ENCODE data around the gene TBX21. TPM values are rescaled to one million over a fixed set of nuclear protein-coding genes. Genes with fewer than 3 reads are reported as not detected.

TBX21 gene
- total and polyA plus RNA-seq, 2 experiments from 2014 or later, result not detected

DNA sequence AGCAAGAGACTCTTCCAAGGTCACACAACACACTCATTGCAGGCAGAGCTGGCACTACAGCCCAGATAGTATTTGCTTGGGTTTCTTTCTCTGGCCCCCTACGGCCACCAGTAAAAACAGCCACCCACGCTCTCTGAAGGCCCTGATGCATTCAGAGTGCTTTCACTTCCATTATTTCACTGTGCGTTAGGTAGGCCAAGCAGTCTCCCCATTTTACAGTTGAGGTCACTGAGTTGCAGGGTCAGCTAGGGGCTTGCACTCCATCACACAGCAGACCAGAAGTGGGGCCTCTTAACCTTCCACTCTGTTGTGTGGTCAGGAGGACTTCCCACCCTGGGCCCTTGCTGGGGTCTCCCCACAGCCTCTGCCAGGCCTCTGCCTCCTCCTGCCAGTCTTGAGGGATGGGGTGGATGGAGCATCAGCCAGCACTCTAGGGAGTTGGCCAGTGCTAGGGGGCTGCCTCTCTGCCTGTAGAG lies 2.5 kb downstream of the TBX21 start:
- Mint-ChIP-seq H3K27ac (no peak overlapping the region), H3K4me1 (peaks cover 5% of the 10 kb centered on the region), H3K27me3 (ENCODE audit: insufficient read depth, low read depth, poor library complexity) (peaks cover 52% of the 10 kb centered on the region), H3K9me3 (no peaks in the 10 kb centered on the region), H3K36me3 (ENCODE audit: low read depth) (no peaks in the 10 kb centered on the region; the same call in 2 of the 3 replicates), H3K4me3 (no peak overlapping the region)
- Histone ChIP-seq H3K79me2 (replicated peaks; ENCODE audit: insufficient read depth) (no peaks in the 10 kb centered on the region), H3K27me3 (ENCODE audit: insufficient read depth) (peaks cover 70% of the 10 kb centered on the region), H3K27ac (ENCODE audit: low read depth) (no peak overlapping the region), H3K9me2 (ENCODE audit: insufficient read depth) (no peaks in the 10 kb centered on the region), H2AFZ (no peak overlapping the region), H3K36me3 (ENCODE audit: insufficient read depth) (no peaks in the 10 kb centered on the region), H3F3A (replicated peaks; ENCODE audit: low read depth) (0 out of 2 replicates have a peak, but pooled peaks cover 6% of the 10 kb centered on the region), H3K4me1 (ENCODE audit: insufficient read depth) (peaks cover 6% of the 10 kb centered on the region; the same call in 1 of the 2 replicates), H3K4me2 (no peak overlapping the region), H3K4me3 (no peak overlapping the region), H4K20me1 (replicated peaks; ENCODE audit: insufficient read depth) (no peaks in the 10 kb centered on the region)
- DNase-seq (ENCODE audit: low spot score), result no peak
- TF ChIP-seq, protein P1, sequence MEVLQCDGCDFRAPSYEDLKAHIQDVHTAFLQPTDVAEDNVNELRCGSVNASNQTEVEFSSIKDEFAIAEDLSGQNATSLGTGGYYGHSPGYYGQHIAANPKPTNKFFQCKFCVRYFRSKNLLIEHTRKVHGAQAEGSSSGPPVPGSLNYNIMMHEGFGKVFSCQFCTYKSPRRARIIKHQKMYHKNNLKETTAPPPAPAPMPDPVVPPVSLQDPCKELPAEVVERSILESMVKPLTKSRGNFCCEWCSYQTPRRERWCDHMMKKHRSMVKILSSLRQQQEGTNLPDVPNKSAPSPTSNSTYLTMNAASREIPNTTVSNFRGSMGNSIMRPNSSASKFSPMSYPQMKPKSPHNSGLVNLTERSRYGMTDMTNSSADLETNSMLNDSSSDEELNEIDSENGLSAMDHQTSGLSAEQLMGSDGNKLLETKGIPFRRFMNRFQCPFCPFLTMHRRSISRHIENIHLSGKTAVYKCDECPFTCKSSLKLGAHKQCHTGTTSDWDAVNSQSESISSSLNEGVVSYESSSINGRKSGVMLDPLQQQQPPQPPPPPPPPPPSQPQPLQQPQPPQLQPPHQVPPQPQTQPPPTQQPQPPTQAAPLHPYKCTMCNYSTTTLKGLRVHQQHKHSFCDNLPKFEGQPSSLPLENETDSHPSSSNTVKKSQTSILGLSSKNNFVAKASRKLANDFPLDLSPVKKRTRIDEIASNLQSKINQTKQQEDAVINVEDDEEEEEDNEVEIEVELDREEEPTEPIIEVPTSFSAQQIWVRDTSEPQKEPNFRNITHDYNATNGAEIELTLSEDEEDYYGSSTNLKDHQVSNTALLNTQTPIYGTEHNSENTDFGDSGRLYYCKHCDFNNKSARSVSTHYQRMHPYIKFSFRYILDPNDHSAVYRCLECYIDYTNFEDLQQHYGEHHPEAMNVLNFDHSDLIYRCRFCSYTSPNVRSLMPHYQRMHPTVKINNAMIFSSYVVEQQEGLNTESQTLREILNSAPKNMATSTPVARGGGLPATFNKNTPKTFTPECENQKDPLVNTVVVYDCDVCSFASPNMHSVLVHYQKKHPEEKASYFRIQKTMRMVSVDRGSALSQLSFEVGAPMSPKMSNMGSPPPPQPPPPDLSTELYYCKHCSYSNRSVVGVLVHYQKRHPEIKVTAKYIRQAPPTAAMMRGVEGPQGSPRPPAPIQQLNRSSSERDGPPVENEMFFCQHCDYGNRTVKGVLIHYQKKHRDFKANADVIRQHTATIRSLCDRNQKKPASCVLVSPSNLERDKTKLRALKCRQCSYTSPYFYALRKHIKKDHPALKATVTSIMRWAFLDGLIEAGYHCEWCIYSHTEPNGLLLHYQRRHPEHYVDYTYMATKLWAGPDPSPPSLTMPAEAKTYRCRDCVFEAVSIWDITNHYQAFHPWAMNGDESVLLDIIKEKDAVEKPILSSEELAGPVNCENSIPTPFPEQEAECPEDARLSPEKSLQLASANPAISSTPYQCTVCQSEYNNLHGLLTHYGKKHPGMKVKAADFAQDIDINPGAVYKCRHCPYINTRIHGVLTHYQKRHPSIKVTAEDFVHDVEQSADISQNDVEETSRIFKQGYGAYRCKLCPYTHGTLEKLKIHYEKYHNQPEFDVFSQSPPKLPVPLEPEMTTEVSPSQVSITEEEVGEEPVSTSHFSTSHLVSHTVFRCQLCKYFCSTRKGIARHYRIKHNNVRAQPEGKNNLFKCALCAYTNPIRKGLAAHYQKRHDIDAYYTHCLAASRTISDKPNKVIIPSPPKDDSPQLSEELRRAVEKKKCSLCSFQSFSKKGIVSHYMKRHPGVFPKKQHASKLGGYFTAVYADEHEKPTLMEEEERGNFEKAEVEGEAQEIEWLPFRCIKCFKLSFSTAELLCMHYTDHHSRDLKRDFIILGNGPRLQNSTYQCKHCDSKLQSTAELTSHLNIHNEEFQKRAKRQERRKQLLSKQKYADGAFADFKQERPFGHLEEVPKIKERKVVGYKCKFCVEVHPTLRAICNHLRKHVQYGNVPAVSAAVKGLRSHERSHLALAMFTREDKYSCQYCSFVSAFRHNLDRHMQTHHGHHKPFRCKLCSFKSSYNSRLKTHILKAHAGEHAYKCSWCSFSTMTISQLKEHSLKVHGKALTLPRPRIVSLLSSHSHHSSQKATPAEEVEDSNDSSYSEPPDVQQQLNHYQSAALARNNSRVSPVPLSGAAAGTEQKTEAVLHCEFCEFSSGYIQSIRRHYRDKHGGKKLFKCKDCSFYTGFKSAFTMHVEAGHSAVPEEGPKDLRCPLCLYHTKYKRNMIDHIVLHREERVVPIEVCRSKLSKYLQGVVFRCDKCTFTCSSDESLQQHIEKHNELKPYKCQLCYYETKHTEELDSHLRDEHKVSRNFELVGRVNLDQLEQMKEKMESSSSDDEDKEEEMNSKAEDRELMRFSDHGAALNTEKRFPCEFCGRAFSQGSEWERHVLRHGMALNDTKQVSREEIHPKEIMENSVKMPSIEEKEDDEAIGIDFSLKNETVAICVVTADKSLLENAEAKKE (CRISPR knock-in tag; IDR thresholded peaks at IDR 0.05), result no peak
- TF ChIP-seq, protein P2, sequence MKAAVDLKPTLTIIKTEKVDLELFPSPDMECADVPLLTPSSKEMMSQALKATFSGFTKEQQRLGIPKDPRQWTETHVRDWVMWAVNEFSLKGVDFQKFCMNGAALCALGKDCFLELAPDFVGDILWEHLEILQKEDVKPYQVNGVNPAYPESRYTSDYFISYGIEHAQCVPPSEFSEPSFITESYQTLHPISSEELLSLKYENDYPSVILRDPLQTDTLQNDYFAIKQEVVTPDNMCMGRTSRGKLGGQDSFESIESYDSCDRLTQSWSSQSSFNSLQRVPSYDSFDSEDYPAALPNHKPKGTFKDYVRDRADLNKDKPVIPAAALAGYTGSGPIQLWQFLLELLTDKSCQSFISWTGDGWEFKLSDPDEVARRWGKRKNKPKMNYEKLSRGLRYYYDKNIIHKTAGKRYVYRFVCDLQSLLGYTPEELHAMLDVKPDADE (IDR thresholded peaks at IDR 0.05), result no peak
- TF ChIP-seq STAT1 (IDR thresholded peaks at IDR 0.05; ENCODE audit: unreplicated experiment), result no peak
- TF ChIP-seq ZNF114 (CRISPR knock-in tag; IDR thresholded peaks at IDR 0.05), result no peak
- TF ChIP-seq, protein P3, sequence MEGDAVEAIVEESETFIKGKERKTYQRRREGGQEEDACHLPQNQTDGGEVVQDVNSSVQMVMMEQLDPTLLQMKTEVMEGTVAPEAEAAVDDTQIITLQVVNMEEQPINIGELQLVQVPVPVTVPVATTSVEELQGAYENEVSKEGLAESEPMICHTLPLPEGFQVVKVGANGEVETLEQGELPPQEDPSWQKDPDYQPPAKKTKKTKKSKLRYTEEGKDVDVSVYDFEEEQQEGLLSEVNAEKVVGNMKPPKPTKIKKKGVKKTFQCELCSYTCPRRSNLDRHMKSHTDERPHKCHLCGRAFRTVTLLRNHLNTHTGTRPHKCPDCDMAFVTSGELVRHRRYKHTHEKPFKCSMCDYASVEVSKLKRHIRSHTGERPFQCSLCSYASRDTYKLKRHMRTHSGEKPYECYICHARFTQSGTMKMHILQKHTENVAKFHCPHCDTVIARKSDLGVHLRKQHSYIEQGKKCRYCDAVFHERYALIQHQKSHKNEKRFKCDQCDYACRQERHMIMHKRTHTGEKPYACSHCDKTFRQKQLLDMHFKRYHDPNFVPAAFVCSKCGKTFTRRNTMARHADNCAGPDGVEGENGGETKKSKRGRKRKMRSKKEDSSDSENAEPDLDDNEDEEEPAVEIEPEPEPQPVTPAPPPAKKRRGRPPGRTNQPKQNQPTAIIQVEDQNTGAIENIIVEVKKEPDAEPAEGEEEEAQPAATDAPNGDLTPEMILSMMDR (conservative IDR thresholded peaks at IDR 0.05; ENCODE audit: low read depth in 2 of 2), result no peak
- no peak for TF ChIP-seq ZNF331 (CRISPR knock-in tag; IDR thresholded peaks at IDR 0.05; ENCODE audit: low read depth)
- no peak for TF ChIP-seq POLR2AphosphoS5 (IDR thresholded peaks at IDR 0.05; ENCODE audit: low read depth)
- no peak for TF ChIP-seq JUNB (IDR thresholded peaks at IDR 0.05; ENCODE audit: unreplicated experiment)
- TF ChIP-seq, protein P4, sequence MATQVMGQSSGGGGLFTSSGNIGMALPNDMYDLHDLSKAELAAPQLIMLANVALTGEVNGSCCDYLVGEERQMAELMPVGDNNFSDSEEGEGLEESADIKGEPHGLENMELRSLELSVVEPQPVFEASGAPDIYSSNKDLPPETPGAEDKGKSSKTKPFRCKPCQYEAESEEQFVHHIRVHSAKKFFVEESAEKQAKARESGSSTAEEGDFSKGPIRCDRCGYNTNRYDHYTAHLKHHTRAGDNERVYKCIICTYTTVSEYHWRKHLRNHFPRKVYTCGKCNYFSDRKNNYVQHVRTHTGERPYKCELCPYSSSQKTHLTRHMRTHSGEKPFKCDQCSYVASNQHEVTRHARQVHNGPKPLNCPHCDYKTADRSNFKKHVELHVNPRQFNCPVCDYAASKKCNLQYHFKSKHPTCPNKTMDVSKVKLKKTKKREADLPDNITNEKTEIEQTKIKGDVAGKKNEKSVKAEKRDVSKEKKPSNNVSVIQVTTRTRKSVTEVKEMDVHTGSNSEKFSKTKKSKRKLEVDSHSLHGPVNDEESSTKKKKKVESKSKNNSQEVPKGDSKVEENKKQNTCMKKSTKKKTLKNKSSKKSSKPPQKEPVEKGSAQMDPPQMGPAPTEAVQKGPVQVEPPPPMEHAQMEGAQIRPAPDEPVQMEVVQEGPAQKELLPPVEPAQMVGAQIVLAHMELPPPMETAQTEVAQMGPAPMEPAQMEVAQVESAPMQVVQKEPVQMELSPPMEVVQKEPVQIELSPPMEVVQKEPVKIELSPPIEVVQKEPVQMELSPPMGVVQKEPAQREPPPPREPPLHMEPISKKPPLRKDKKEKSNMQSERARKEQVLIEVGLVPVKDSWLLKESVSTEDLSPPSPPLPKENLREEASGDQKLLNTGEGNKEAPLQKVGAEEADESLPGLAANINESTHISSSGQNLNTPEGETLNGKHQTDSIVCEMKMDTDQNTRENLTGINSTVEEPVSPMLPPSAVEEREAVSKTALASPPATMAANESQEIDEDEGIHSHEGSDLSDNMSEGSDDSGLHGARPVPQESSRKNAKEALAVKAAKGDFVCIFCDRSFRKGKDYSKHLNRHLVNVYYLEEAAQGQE (IDR thresholded peaks at IDR 0.05; ENCODE audit: unreplicated experiment), result no peak
- TF ChIP-seq NANOG (IDR thresholded peaks at IDR 0.05; ENCODE audit: borderline replicate concordance), result no peak
- TF ChIP-seq EZH2 (IDR thresholded peaks at IDR 0.05; ENCODE audit: low read depth, unreplicated experiment), result no peak
- TF ChIP-seq CREB1 (CRISPR knock-in tag; IDR thresholded peaks at IDR 0.05; ENCODE audit: low read depth), result no peak
- TF ChIP-seq EZH2phosphoT487 (IDR thresholded peaks at IDR 0.05; ENCODE audit: unreplicated experiment), result no peak
- ATAC-seq, result no peak
